Keratinocyte (primary cell): ENCODE data around the gene ZNF462. TPM values are rescaled to one million over a fixed set of nuclear protein-coding genes. Genes with fewer than 3 reads are reported as not detected.

ENCODE experiments used
- DNase-seq: peaks from one replicate; pipeline ENCODE4 v3.0.0-alpha.2; 2011; ENCODE audit warnings: low read depth, missing footprints, low spot score
- FAIRE-seq: peaks from 2 replicates; lab custom pipeline; 2011; peaks lifted over from hg19 to GRCh38; lab: Jason Lieb, UNC
- H2AFZ ChIP-seq: 2 replicates; pipeline ENCODE4 v1.6.0; 2012; ENCODE audit warnings: low read length, control low read depth, inconsistent platforms; ENCODE audit not compliant: control insufficient read depth
- H3K27ac ChIP-seq: 2 replicates; pipeline ENCODE4 v1.5.1; 2011; ENCODE audit warnings: low read length; ENCODE audit not compliant: control insufficient read depth, insufficient read depth
- H3K27me3 ChIP-seq: 3 replicates; pipeline ENCODE4 v1.6.0; 2011; ENCODE audit warnings: low read length; ENCODE audit not compliant: control insufficient read depth, insufficient read depth; ENCODE audit errors: extremely low read depth
- H3K36me3 ChIP-seq, 2 experiments: 2 replicates in 1 of 2; 3 replicates in 1 of 2; pipeline ENCODE4 v1.5.1; 2011; ENCODE audit warnings: low read length in 2 of 2, mild to moderate bottlenecking in 1 of 2; ENCODE audit not compliant: control insufficient read depth in 2 of 2, insufficient read depth in 2 of 2; ENCODE audit errors: extremely low read depth in 1 of 2
- H3K4me1 ChIP-seq: 3 replicates; pipeline ENCODE4 v1.5.1; 2011; ENCODE audit warnings: low read length; ENCODE audit not compliant: control insufficient read depth, insufficient read depth; ENCODE audit errors: extremely low read depth
- H3K4me2 ChIP-seq: 3 replicates; pipeline ENCODE4 v1.6.0; 2011; ENCODE audit warnings: low read depth, low read length; ENCODE audit not compliant: control insufficient read depth, insufficient read depth; ENCODE audit errors: extremely low read depth
- H3K4me3 ChIP-seq, 3 experiments: fragments of 200-600 bp in 1 of 3; sonication (generic) in 1 of 3; 2 replicates in 2 of 3; 3 replicates in 1 of 3; pipeline ENCODE4 v1.5.1; 2011 to 2016; ENCODE audit warnings: low read length in 3 of 3, mild to moderate bottlenecking in 3 of 3, control low read depth in 2 of 3, inconsistent platforms in 1 of 3, low read depth in 1 of 3, mixed read lengths in 1 of 3, mixed run types in 1 of 3, moderate library complexity in 1 of 3; ENCODE audit not compliant: control insufficient read depth in 2 of 3, insufficient read depth in 2 of 3; ENCODE audit errors: extremely low read depth in 1 of 3
- H3K79me2 ChIP-seq: 2 replicates; pipeline ENCODE4 v1.6.0; 2012; ENCODE audit warnings: low read length; ENCODE audit not compliant: control insufficient read depth, insufficient read depth
- H3K9ac ChIP-seq: 3 replicates; pipeline ENCODE4 v1.6.0; 2011; ENCODE audit warnings: low read length; ENCODE audit not compliant: control insufficient read depth, insufficient read depth; ENCODE audit errors: extremely low read depth
- H3K9me1 ChIP-seq: 3 replicates; pipeline ENCODE4 v1.6.0; 2011; ENCODE audit warnings: low read length; ENCODE audit not compliant: control insufficient read depth, insufficient read depth; ENCODE audit errors: extremely low read depth
- H3K9me3 ChIP-seq: 2 replicates; pipeline ENCODE4 v1.5.1; 2012; ENCODE audit warnings: low read depth, low read length; ENCODE audit not compliant: control insufficient read depth
- H4K20me1 ChIP-seq: 3 replicates; pipeline ENCODE4 v1.6.0; 2011; ENCODE audit warnings: low read length; ENCODE audit not compliant: control insufficient read depth, insufficient read depth; ENCODE audit errors: extremely low read depth
- CTCF ChIP-seq, 3 experiments: IDR thresholded peaks in 1 of 3; conservative IDR thresholded peaks in 1 of 3; optimal IDR thresholded peaks in 1 of 3; 2 replicates in 2 of 3; 3 replicates in 1 of 3; pipeline versions ENCODE3 to v1.5.1; 2011; ENCODE audit warnings: low read length in 3 of 3, mild to moderate bottlenecking in 3 of 3, moderate library complexity in 2 of 3, control low read depth in 1 of 3, inconsistent platforms in 1 of 3; ENCODE audit not compliant: insufficient read depth in 2 of 3; ENCODE audit errors: extremely low read depth in 1 of 3
- EZH2 ChIP-seq: IDR thresholded peaks from one replicate; pipeline ENCODE4 v1.6.1; 2012; ENCODE audit warnings: inconsistent platforms, mild to moderate bottlenecking, low read length, moderate library complexity
- dilution Hi-C: fragments of 300-500 bp; cut with MboI; formaldehyde crosslinking; loops from one replicate; pipeline ENCODE4 v1.7.0; 2020; ENCODE audit warnings: low sequenced_read_pairs; ENCODE audit not compliant: extremely low pct_ligation_motif_present
- polyA plus RNA-seq, 5 experiments: library from polyadenylated mRNA; depleted of rRNA in 3 of 5; stranded (reverse) in 3 of 5; stranded (forward) in 1 of 5; unstranded in 1 of 5; fragments of >200 nt; gene quantifications; 1 replicate in 1 of 5; 2 replicates in 3 of 5; 3 replicates in 1 of 5; pipeline versions ENCODE4 v1.2.1 to v1.2.3, GENCODE V29; 2011 to 2012; ENCODE audit warnings: missing spikeins in 2 of 5, low read depth in 1 of 5, low replicate concordance in 1 of 5

Gene ZNF462
- polyA plus RNA-seq, 1 donor (not counting 4 experiments of a cell fraction or from before 2014, with no cell fraction given) = 7.8 TPM

GRCh38 chr9:106920091-106920490, 57.1 kb downstream of the ZNF462 start:
- no peak for FAIRE-seq

GRCh38 chr9:106920701-106921283, 57.8 kb downstream of the ZNF462 start:
- peaks cover 44% of the 10 kb centered on the region for H3K4me1 ChIP-seq
- no peaks in the 10 kb centered on the region for H3K9me1 ChIP-seq
- TF ChIP-seq CTCF (optimal IDR thresholded peaks at IDR 0.05 in 1 of 3, IDR thresholded peaks at IDR 0.05 in 1 of 3, conservative IDR thresholded peaks at IDR 0.05 in 1 of 3; ENCODE audit: extremely low read depth in 1 of 3, insufficient read depth in 2 of 3, low read length in 3 of 3) = no peak
- TF ChIP-seq EZH2 = no peak
- FAIRE-seq (peak; percentile 62), DNase-seq (no peak)
- H4K20me1 ChIP-seq = no peaks in the 10 kb centered on the region
- peak overlapping the region in 2 of 3 experiments; percentile 47 to 50 for H3K4me3 ChIP-seq
- dilution Hi-C loops = no loop called here
- peak overlapping the region; percentile 84 for H3K27ac ChIP-seq
- no peaks in the 10 kb centered on the region for H3K27me3 ChIP-seq
- peak overlapping the region; percentile 84 for H3K4me2 ChIP-seq
- H3K36me3 ChIP-seq = peaks cover 12 to 21% of the 10 kb centered on the region in 2 experiments
- peaks cover 8% of the 10 kb centered on the region for H3K79me2 ChIP-seq
- H3K9ac ChIP-seq = peak overlapping the region; percentile 58
- no peaks in the 10 kb centered on the region for H3K9me3 ChIP-seq
- H2AFZ ChIP-seq = peak overlapping the region; percentile 78

More at GRCh38 chr9:106920091-106920490, 57.1 kb downstream of the ZNF462 start:
- Histone ChIP-seq H3K9me1 (no peaks in the 10 kb centered on the region), H2AFZ (no peak overlapping the region), H3K27ac (no peak overlapping the region), H3K4me3 (no peak overlapping the region), H3K27me3 (no peaks in the 10 kb centered on the region), H4K20me1 (no peaks in the 10 kb centered on the region), H3K79me2 (peaks cover 10% of the 10 kb centered on the region), H3K36me3 (peaks cover 10 to 14% of the 10 kb centered on the region in 2 experiments), H3K9ac (no peak overlapping the region), H3K4me2 (no peak overlapping the region), H3K9me3 (no peaks in the 10 kb centered on the region), H3K4me1 (peaks cover 48% of the 10 kb centered on the region)
- dilution Hi-C loops = no loop called here
- no peak for DNase-seq
- TF ChIP-seq EZH2 (no peak), CTCF (optimal IDR thresholded peaks at IDR 0.05 in 1 of 3, IDR thresholded peaks at IDR 0.05 in 1 of 3, conservative IDR thresholded peaks at IDR 0.05 in 1 of 3; ENCODE audit: extremely low read depth in 1 of 3, insufficient read depth in 2 of 3, low read length in 3 of 3) (no peak)
